Stimulated activated CD4-positive, alpha-beta T cell treated with anti-CD3 and anti-CD28 coated beads, TNF-alpha, amount 100 ng/mL, for 48 hours (primary cell): ENCODE measurements around the gene SH2B2.
A peak's percentile ranks its signal among the peaks of the same experiment; 100 is the strongest.

Experiments
- DNase-seq, 3 donors: peaks; one replicate each; pipeline ENCODE4 v3.0.0-alpha.2; 2020; ENCODE audit warnings: low read depth in 3 of 3

SH2B2 gene

GRCh38 chr7:102286237-102287110, at the start of gene SH2B2:
SH2B2 (plus strand) TSS chr7:102286868; CDS start chr7:102300551, 13,683 bp downstream.
- DNase-seq, result peak in 1 of 3 donors; percentile 52

GRCh38 chr7:102239206-102239820, 47.4 kb upstream of the SH2B2 start:
- DNase-seq, result no peak

DNA sequence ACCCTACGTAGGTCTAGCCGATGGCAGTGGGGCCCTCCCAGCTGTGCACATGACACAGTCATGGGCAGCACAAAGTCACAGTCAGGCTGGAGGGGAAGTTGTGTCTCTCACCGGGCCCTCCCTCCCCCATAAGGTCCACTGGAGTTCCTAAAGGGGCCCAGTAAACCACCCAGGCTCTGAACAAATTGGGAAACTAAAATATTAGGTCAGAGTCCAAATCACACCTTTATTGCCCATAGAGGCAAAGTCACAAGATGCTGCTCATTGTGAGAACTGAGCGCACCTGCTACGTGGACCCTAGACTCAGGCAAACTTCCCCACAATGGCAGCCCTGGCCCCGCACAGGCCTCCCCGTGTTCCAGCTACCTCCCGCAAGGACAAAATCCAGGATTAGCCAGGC, 45.2 kb upstream of the SH2B2 start:
- DNase-seq, result no peak

- DNase-seq, result no peak
Measured at GRCh38 chr7:102244601-102245000, 42.1 kb upstream of the SH2B2 start.

GRCh38 chr7:102248081-102248455, 38.6 kb upstream of the SH2B2 start:
- no peak for DNase-seq

DNA sequence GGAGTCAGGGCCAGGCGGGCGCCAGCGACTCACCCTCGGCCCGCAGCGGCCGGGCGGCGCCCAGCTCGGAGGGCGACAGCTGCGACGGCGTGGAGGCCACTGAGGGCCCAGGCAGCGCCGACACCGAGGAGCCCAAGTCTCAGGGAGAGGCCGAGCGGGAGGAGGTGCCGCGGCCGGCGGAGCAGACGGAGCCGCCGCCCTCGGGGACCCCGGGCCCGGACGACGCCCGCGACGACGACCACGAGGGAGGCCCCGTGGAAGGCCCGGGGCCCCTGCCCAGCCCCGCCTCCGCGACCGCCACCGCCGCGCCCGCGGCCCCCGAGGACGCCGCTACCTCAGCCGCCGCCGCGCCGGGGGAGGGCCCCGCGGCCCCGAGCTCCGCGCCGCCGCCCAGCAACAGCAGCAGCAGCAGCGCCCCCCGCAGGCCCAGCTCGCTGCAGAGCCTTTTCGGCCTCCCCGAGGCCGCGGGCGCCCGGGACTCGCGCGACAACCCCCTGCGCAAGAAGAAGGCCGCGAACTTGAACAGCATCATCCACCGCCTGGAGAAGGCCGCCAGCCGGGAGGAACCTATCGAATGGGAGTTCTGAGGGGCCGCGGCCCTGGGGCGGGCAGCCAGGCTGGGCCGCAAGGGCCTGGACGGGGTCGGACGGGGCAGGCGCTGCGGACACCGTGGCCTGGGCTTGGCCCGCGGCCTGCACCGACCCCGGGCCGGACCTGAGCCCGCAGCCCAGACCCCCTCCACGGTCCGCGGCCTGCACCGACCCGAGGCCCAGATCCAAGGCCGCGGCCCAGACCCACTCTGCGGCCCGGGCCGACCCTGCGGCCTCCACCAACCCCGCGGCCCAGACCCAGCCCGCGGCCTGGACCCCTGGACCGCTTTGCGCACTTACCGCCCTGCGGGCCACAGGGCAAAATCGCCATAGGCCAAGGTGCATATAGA, 37.9 kb upstream of the SH2B2 start:
- no peak for DNase-seq

- no peak for DNase-seq
Measured at GRCh38 chr7:102251531-102252365, 34.9 kb upstream of the SH2B2 start.

DNA sequence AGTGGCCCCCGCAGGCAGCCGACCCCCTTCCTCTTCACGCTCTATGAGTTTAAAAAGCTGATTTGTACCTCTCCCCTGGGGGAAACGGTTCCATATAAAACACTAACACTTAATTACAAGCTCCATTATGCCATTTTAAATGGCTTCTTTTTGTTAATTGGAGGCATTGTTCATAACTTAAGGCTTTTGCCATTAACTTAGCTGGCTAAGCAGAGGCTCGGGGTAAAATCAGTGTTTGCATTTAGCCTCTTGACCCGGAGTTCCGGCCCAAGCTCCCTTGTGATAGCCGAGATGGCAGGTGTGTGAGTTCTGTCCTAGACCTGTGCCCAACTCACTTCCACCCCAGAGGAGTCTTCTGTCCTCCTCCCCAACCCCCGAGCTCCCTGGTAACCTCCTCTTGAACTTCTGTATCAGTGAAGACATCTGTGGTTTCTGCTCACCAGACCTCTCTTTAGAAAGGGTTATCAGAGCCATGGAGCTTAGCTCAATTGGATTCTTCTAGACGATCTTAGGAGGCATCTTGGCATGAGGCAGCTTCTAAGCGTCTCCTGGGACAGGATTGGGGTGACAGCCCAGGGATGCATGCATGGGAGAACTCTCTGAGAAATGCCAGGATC, 34.2 kb upstream of the SH2B2 start:
- DNase-seq, result no peak

GRCh38 chr7:102253066-102253972, 33.3 kb upstream of the SH2B2 start:
- no peak for DNase-seq

DNA sequence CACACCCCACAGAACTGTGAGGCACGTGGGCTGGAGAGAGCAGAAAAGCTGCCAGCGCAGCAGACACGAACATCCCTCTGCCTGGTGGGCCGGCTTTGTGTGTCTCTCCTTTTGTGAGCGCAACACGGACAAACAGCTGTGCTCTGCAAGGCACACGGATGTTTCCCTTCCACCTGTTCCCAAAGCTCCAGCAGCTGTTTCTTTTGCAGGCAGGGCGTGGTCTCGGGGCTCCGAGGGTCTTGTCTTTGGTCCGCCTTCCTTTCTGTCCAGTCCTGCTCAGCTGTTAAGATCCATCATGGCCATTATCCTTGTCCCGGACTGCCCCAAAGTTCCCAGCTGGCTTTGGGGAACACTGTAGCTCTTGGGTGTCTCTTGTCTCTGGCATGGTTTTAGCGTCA, 32.7 kb upstream of the SH2B2 start:
- no peak for DNase-seq

DNA sequence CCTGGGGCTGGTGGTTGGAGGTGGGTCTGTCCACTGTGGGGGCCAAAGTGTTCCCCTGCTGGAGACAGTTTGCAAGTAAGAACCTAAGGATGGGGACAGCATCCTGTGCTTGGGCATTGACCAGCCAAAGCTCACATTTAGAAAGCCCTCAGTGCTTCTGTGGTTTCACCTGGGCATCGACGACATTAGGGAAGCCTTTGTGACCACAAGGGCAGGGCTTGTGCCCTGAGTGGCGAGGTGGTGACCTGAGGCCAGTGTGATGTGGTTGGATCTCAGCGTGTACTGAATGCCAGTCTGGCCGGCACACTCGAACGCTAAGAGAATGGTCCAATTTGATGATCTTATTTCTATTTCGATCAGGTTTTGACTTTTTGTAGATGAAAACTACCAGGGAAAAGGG, 32.1 kb upstream of the SH2B2 start:
- DNase-seq, result no peak

GRCh38 chr7:102255501-102255900, 31.2 kb upstream of the SH2B2 start:
- no peak for DNase-seq

GRCh38 chr7:102255916-102256315, 30.8 kb upstream of the SH2B2 start:
- no peak for DNase-seq

DNA sequence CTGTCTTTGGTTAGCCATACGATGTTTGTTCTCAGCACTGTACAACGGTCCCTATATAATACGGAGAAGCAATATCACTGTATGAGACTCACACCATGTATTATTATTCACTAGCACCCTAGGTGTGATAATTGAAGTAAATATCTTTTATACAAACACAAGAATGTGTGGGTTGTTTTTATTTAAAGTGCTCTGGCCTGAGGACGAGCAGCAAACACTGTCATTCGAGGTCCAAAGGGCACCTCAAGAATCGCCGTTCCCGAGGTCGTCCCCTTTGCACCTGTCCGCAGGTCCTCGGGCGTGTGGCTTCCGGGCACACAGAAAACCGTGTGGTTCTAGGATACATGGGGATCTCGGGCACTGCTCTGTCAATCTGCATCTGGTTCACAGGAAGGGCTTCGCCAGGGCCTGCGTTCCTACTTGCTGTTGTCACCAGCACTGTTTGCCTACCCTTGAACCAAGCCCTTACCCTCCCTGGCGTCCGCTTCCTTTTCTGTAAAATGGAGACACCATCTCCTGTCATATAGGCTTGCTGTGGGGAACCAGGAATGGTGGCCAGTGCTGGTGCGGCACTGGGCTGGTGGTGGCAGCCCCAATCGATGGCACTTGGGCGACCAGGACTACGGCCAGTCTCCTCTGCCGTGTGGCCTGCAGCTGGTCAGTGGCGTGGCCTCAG, 28.5 kb upstream of the SH2B2 start:
- DNase-seq, result no peak

DNA sequence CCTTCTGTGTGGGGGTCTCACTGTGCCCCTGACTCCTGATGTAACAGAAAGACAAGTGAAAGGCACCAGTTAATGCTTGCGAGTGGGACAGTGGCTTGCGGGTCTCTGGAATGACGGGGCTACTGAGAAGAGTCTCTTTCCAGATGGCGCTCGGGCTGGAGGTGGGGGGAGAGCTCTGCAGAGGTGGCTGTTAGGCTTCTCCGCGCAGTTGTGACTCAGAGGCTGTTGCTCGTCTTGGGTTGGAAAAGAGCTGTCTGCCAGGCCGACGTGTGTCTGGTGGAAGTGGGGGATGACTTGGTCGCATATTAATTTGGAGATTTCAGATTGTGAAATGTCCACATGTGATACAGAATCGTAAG, 27.9 kb upstream of the SH2B2 start:
- no peak for DNase-seq

DNA sequence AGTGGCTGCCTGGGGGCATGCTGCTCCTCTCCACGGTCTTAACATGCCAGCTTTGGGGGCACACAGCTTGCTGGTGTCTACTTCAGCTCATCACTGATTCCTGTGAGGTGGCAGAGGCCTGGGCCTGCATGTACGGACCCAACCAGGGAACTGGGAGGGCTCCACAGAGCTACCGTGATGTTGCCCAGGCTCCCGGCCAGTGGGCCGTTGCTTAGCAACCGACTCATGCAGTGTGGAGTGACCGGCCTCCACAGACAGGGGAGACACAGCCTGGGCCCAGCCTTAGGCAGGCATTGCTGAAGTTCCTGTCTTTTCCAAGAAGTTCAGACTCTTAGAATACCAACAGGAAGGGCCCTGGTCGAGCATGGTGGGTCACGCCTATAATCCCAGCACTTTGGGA, 25.8 kb upstream of the SH2B2 start:
- no peak for DNase-seq

- no peak for DNase-seq
Measured at GRCh38 chr7:102261451-102261850, 25.2 kb upstream of the SH2B2 start.

DNA sequence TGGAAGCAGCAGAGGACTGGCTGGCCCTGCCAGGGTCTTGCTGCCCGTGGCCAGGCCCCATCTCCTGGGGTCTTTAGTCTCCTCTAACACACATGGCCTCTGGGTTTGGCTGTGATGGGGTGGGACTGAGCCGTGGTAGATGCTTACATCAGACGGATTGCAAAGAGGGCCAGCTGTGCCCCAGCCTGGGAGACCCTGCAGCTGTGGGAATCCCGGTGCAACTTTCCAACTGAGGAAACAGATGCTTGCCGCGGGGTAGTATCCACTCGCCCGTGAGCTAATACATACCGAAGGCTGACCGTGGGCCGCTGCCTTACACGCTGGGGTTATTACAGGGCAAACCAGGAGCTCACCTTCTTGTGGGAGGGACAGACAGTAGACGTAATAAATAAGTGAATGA, 24.1 kb upstream of the SH2B2 start:
- no peak for DNase-seq

GRCh38 chr7:102264367-102264891, 22.2 kb upstream of the SH2B2 start:
- no peak for DNase-seq
